Tibial nerve (tissue), 3 donors: ENCODE data around the gene GADD45G.

Source experiments
- CTCF ChIP-seq, 5 experiments: fragments of 200-600 bp in 3 of 5; fragments of 450-650 bp in 2 of 5; sonication (generic) in 3 of 5; IDR thresholded peaks; one replicate each; pipeline ENCODE4 v1.5.1; 2016 to 2019; ENCODE audit warnings: antibody characterized with exemption in 5 of 5, mild to moderate bottlenecking in 3 of 5, moderate library complexity in 2 of 5
- POLR2A ChIP-seq, 2 donors: fragments of 450-650 bp; IDR thresholded peaks; one replicate each; pipeline ENCODE4 v1.6.1; 2017; ENCODE audit warnings: antibody characterized with exemption in 2 of 2, mild to moderate bottlenecking in 2 of 2, moderate library complexity in 2 of 2

DNA sequence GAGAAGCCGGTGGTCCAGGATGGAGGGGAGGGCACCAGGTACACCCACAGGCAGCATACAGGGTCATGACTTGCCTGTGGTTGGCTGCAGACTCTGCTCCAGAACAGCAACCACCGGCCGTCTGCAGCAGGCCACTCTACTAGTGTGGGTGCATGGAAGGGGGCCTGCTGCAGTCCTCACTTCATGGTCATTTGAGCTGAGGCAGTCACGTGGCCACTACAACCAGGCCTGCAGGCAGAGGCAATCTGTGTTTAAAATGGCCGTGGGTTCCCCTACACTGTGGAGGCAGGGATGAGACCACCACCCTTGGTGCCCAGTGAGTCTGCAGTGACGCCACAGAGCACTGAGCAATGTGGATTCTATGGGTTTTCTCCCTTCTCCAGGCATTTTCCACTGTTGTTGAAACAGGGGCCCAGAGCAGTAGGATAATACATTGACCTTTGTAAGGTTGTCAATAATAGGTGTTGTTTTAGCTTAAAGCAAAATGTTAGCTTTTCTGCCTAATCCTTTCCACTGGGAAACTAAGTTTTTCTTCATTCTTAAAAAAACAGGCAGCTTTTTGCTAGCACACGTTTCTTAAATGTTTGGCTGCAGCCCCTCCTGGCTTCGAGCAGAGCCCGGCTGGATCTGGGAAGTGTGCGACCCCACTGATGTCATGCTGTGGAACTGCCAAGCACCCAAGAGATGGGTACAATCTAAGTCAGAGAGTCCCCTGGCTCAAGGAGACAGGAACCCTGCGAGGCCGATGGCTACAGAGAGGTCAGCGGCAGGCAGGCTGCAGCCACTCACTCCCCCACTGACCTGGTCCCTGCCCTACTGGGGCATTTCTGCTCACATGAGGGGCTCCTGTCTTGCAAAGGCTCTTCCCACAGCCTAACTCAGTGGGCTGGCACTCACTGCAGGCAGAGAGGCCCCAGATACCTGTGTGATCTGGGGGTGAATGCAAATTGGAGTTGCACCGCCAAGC lies 21.2 kb downstream of the GADD45G start:
- TF ChIP-seq CTCF (IDR thresholded peaks at IDR 0.05) (no peak), POLR2A (IDR thresholded peaks at IDR 0.05) (no peak)
